Measurements from ENCODE around the gene NNT.
"Not testable (repeated sequence)": the region's sequence is repeated elsewhere in the genome, so short reads cannot be mapped to it uniquely, and the experiment has no call there.

Gene NNT

DNA sequence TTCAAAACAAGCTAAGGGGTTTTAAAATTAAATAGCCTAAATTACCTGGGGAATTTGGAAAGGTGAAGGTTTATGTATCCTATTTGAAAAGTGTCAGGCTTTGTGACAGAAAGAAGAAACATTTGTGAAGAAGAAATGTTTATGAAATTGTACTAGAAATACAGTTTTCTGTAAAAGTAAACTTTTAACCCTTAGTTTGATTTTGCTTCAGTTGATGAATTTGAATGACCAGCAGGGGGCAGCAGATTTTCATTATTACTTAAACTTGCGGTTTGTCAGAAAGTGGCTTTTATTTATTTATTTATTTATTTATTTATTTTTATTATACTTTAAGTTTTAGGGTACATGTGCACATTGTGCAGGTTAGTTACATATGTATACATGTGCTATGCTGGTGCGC, 58.1 kb downstream of the NNT start:
- H3K9me3 ChIP-seq (ENCODE audit: control extremely low read depth in 1 of 5, control insufficient read depth in 4 of 5, insufficient read depth in 2 of 5, low read depth in 1 of 5, low read length in 4 of 5) = peaks cover 0 to 4% (median 3%) of the 10 kb centered on the region in 5 experiments
- no peaks in the 10 kb centered on the region for H3K27me3 ChIP-seq (replicated peaks in 2 of 5; ENCODE audit: control insufficient read depth in 4 of 5, insufficient read depth in 5 of 5, low read length in 4 of 5)
- no peak overlapping the region for H3K27ac ChIP-seq (ENCODE audit: insufficient read depth in 1 of 2, low read depth in 1 of 2, low read length in 2 of 2, poor library complexity in 1 of 2, severe bottlenecking in 2 of 2)
- WGBS (ENCODE audit: insufficient coverage) = no CpG with 5 or more reads among the region's 2 CpGs
- ChIA-PET POLR2A (no interaction called here), CTCF (no interaction called here)
- DNase-seq = peak; percentile 26 to 61 (median 60)
- no peak overlapping the region for H3K4me3 ChIP-seq (ENCODE audit: control insufficient read depth in 1 of 7, extremely low read depth in 1 of 7, insufficient read depth in 4 of 7, low read depth in 2 of 7, low read length in 6 of 7)
- peaks cover 11 to 60% (median 37%) of the 10 kb centered on the region in 4 experiments for H3K36me3 ChIP-seq (ENCODE audit: control insufficient read depth in 4 of 4, insufficient read depth in 4 of 4, low read length in 3 of 4)
- no peaks in the 10 kb centered on the region for H3K4me1 ChIP-seq (ENCODE audit: control extremely low read depth in 1 of 4, control insufficient read depth in 4 of 4, insufficient read depth in 4 of 4, low read length in 3 of 4)

DNA sequence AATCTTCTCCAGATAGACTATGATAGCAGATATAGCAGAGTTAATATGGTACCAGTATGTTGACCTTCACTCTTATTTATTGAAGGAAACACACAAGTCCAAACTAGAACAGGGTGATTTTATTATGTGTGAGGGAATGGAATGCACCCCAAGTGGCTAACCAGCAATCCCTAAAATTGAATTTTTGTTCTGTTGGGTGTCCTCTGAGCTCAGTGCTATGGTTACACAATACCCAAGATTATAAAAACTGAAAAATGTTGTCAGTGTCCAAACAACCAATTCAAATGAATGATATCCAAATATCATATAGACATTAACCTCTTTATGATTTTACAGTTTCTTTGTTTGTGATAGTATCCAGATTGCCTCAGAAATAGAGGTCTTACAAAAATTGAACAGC, 60.9 kb downstream of the NNT start:
- Histone ChIP-seq H3K4me3 (ENCODE audit: control insufficient read depth in 1 of 7, extremely low read depth in 1 of 7, insufficient read depth in 4 of 7, low read depth in 2 of 7, low read length in 6 of 7) (no peak overlapping the region), H3K36me3 (ENCODE audit: control insufficient read depth in 4 of 4, insufficient read depth in 4 of 4, low read length in 3 of 4) (peaks cover 5 to 40% (median 19%) of the 10 kb centered on the region in 4 experiments), H3K27me3 (replicated peaks in 2 of 5; ENCODE audit: control insufficient read depth in 4 of 5, insufficient read depth in 5 of 5, low read length in 4 of 5) (no peaks in the 10 kb centered on the region), H3K27ac (ENCODE audit: insufficient read depth in 1 of 2, low read depth in 1 of 2, low read length in 2 of 2, poor library complexity in 1 of 2, severe bottlenecking in 2 of 2) (no peak overlapping the region), H3K9me3 (ENCODE audit: control extremely low read depth in 1 of 5, control insufficient read depth in 4 of 5, insufficient read depth in 2 of 5, low read depth in 1 of 5, low read length in 4 of 5) (peaks cover 0 to 5% (median 3%) of the 10 kb centered on the region in 5 experiments), H3K4me1 (ENCODE audit: control extremely low read depth in 1 of 4, control insufficient read depth in 4 of 4, insufficient read depth in 4 of 4, low read length in 3 of 4) (no peaks in the 10 kb centered on the region)
- CTCF ChIA-PET = no interaction called here
- POLR2A ChIA-PET = no interaction called here
- DNase-seq = no peak

DNA sequence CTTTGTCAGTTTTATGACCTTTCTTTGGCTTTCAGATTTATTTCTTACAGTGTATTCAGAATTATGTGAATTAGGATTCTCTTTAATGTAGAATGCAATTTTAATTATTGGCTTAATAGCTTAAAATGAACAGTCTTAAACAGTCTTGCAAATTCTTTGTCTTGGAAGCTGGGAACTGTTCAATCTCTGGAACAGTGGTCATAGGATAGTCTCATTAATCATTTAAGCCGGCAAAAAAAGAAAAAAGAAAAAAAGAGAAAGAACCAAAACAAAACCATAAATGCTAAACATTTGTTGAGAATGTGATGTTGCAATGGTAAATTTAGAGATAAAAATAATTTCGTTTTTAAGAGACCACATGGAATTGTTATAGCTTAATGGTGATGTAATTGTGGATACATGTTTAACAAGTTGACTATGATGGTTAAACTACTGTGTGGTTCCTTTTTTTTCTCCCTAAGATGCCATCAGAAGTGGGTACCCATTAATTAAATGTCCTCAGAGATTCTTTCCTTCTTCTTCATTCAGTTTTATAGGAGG, 61.6 kb downstream of the NNT start:
- no peak overlapping the region for H3K27ac ChIP-seq (ENCODE audit: insufficient read depth in 1 of 2, low read depth in 1 of 2, low read length in 2 of 2, poor library complexity in 1 of 2, severe bottlenecking in 2 of 2)
- H3K36me3 ChIP-seq (ENCODE audit: control insufficient read depth in 4 of 4, insufficient read depth in 4 of 4, low read length in 3 of 4) = peaks cover 2 to 33% (median 15%) of the 10 kb centered on the region in 4 experiments
- WGBS (ENCODE audit: insufficient coverage) = 90% methylated on average over 2 of the region's 2 CpGs
- no peak overlapping the region for H3K4me3 ChIP-seq (ENCODE audit: control insufficient read depth in 1 of 7, extremely low read depth in 1 of 7, insufficient read depth in 4 of 7, low read depth in 2 of 7, low read length in 6 of 7)
- ChIA-PET POLR2A (no interaction called here), CTCF (no interaction called here)
- H3K9me3 ChIP-seq (ENCODE audit: control extremely low read depth in 1 of 5, control insufficient read depth in 4 of 5, insufficient read depth in 2 of 5, low read depth in 1 of 5, low read length in 4 of 5) = peaks cover 0 to 5% (median 3%) of the 10 kb centered on the region in 5 experiments
- DNase-seq = no peak
- no peaks in the 10 kb centered on the region for H3K27me3 ChIP-seq (replicated peaks in 2 of 5; ENCODE audit: control insufficient read depth in 4 of 5, insufficient read depth in 5 of 5, low read length in 4 of 5)
- H3K4me1 ChIP-seq (ENCODE audit: control extremely low read depth in 1 of 4, control insufficient read depth in 4 of 4, insufficient read depth in 4 of 4, low read length in 3 of 4) = no peaks in the 10 kb centered on the region

DNA sequence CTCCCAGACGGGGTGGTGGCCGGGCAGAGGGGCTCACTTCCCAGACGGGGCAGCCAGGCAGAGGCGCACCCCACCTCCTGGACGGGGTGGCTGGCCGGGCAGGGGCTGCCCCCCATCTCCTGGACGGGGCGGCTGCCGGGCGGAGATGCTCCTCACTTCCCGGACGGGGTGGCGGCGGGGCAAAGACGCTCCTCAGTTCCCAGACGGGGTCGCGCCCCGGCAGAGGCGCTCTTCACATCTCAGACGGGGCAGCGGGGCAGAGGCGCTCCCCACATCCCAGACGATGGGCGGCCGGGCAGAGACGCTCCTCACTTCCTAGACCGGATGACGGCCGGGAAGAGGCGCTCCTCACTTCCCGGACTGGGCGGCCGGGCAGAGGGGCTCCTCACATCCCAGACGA, 62.8 kb downstream of the NNT start:
- H3K4me1 ChIP-seq (ENCODE audit: control extremely low read depth in 1 of 4, control insufficient read depth in 4 of 4, insufficient read depth in 4 of 4, low read length in 3 of 4); POLR2A ChIA-PET; H3K27ac ChIP-seq (ENCODE audit: insufficient read depth in 1 of 2, low read depth in 1 of 2, low read length in 2 of 2, poor library complexity in 1 of 2, severe bottlenecking in 2 of 2); H3K4me3 ChIP-seq (ENCODE audit: control insufficient read depth in 1 of 7, extremely low read depth in 1 of 7, insufficient read depth in 4 of 7, low read depth in 2 of 7, low read length in 6 of 7); DNase-seq; H3K27me3 ChIP-seq (replicated peaks in 2 of 5; ENCODE audit: control insufficient read depth in 4 of 5, insufficient read depth in 5 of 5, low read length in 4 of 5); CTCF ChIA-PET; H3K9me3 ChIP-seq (ENCODE audit: control extremely low read depth in 1 of 5, control insufficient read depth in 4 of 5, insufficient read depth in 2 of 5, low read depth in 1 of 5, low read length in 4 of 5): not testable (repeated sequence)
- H3K36me3 ChIP-seq (ENCODE audit: control insufficient read depth in 4 of 4, insufficient read depth in 4 of 4, low read length in 3 of 4) = peaks cover 0 to 22% (median 8%) of the 10 kb centered on the region in 4 experiments
- 97% methylated on average over 34 of the region's 35 CpGs for WGBS (ENCODE audit: insufficient coverage)

DNA sequence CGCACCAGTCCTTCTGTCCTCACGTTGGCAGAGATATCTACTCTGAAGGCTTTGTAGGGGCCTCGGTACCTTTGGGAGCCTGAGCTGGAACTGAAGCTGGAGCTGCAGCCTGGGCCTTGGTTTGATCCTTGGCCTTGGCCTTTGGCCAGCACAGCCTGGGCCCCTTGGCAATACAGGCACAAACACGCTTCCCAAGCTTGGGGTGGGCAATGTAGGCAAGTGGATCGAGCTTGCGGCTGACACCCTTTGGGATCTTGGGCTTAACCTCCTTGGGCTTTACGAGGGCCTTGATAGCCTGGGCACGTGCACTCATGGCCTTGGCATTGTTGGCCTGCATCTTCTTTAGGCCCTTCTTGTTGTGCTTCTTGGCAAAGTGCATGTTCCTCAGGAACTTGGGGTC, 63.7 kb downstream of the NNT start:
- H3K4me3 ChIP-seq (ENCODE audit: control insufficient read depth in 1 of 7, extremely low read depth in 1 of 7, insufficient read depth in 4 of 7, low read depth in 2 of 7, low read length in 6 of 7); DNase-seq; H3K4me1 ChIP-seq (ENCODE audit: control extremely low read depth in 1 of 4, control insufficient read depth in 4 of 4, insufficient read depth in 4 of 4, low read length in 3 of 4); POLR2A ChIA-PET; CTCF ChIA-PET; H3K27ac ChIP-seq (ENCODE audit: insufficient read depth in 1 of 2, low read depth in 1 of 2, low read length in 2 of 2, poor library complexity in 1 of 2, severe bottlenecking in 2 of 2); H3K27me3 ChIP-seq (replicated peaks in 2 of 5; ENCODE audit: control insufficient read depth in 4 of 5, insufficient read depth in 5 of 5, low read length in 4 of 5); H3K9me3 ChIP-seq (ENCODE audit: control extremely low read depth in 1 of 5, control insufficient read depth in 4 of 5, insufficient read depth in 2 of 5, low read depth in 1 of 5, low read length in 4 of 5): not testable (repeated sequence)
- H3K36me3 ChIP-seq (ENCODE audit: control insufficient read depth in 4 of 4, insufficient read depth in 4 of 4, low read length in 3 of 4) = peaks cover 0 to 19% (median 8%) of the 10 kb centered on the region in 4 experiments
- 100% methylated on average over 7 of the region's 8 CpGs for WGBS (ENCODE audit: insufficient coverage)

DNA sequence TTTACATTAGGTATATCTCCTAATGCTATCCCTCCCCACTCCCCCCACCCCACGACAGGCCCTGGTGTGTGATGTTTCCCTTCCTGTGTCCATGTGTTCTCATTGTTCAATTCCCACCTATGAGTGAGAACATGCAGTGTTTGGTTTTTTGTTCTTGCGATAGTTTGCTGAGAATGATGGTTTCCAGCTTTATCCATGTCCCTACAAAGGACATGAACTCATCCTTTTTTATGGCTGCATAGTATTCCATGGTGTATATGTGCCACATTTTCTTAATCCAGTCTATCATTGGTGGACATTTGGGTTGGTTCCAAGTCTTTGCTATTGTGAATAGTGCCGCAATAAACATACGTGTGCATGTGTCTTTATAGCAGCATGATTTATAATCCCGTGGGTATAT, 64.4 kb downstream of the NNT start:
- H3K27me3 ChIP-seq (replicated peaks in 2 of 5; ENCODE audit: control insufficient read depth in 4 of 5, insufficient read depth in 5 of 5, low read length in 4 of 5); CTCF ChIA-PET; H3K4me3 ChIP-seq (ENCODE audit: control insufficient read depth in 1 of 7, extremely low read depth in 1 of 7, insufficient read depth in 4 of 7, low read depth in 2 of 7, low read length in 6 of 7); H3K27ac ChIP-seq (ENCODE audit: insufficient read depth in 1 of 2, low read depth in 1 of 2, low read length in 2 of 2, poor library complexity in 1 of 2, severe bottlenecking in 2 of 2); H3K9me3 ChIP-seq (ENCODE audit: control extremely low read depth in 1 of 5, control insufficient read depth in 4 of 5, insufficient read depth in 2 of 5, low read depth in 1 of 5, low read length in 4 of 5); DNase-seq; H3K4me1 ChIP-seq (ENCODE audit: control extremely low read depth in 1 of 4, control insufficient read depth in 4 of 4, insufficient read depth in 4 of 4, low read length in 3 of 4); POLR2A ChIA-PET: not testable (repeated sequence)
- WGBS (ENCODE audit: insufficient coverage) = 93% methylated on average over 2 of the region's 5 CpGs
- peaks cover 0 to 17% (median 8%) of the 10 kb centered on the region in 4 experiments for H3K36me3 ChIP-seq (ENCODE audit: control insufficient read depth in 4 of 4, insufficient read depth in 4 of 4, low read length in 3 of 4)

DNA sequence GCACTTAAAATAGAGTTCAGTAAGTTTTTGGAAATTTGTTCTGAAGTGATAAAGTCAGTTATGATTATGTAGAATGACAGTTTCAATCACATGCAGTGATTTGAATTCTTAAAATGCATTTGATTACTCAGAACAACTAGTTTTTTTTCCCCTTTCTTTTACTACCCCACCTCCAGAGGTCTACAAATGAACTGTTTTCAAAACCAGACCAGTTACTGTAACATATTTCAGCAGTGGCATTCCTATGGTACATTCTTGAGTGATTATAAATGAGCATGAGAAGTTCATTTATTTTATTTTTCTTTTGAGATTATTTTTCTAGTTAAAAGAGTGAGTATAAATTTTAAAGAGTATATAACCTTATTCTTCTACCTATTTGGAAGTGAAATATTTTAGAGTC, 71.6 kb downstream of the NNT start:
- DNase-seq = no peak
- CTCF ChIA-PET = no interaction called here
- Histone ChIP-seq H3K4me3 (ENCODE audit: control insufficient read depth in 1 of 7, extremely low read depth in 1 of 7, insufficient read depth in 4 of 7, low read depth in 2 of 7, low read length in 6 of 7) (no peak overlapping the region), H3K36me3 (ENCODE audit: control insufficient read depth in 4 of 4, insufficient read depth in 4 of 4, low read length in 3 of 4) (peaks cover 7 to 37% (median 23%) of the 10 kb centered on the region in 4 experiments), H3K9me3 (ENCODE audit: control extremely low read depth in 1 of 5, control insufficient read depth in 4 of 5, insufficient read depth in 2 of 5, low read depth in 1 of 5, low read length in 4 of 5) (peaks cover 0 to 3% (median 0%) of the 10 kb centered on the region in 5 experiments), H3K4me1 (ENCODE audit: control extremely low read depth in 1 of 4, control insufficient read depth in 4 of 4, insufficient read depth in 4 of 4, low read length in 3 of 4) (no peaks in the 10 kb centered on the region), H3K27ac (ENCODE audit: insufficient read depth in 1 of 2, low read depth in 1 of 2, low read length in 2 of 2, poor library complexity in 1 of 2, severe bottlenecking in 2 of 2) (no peak overlapping the region), H3K27me3 (replicated peaks in 2 of 5; ENCODE audit: control insufficient read depth in 4 of 5, insufficient read depth in 5 of 5, low read length in 4 of 5) (no peaks in the 10 kb centered on the region)
- POLR2A ChIA-PET = no interaction called here

Data from common myeloid progenitor, CD34-positive (primary cell).